Fibroblast of lung (primary cell): ENCODE results near the gene SYTL1. TPM values are rescaled to one million over a fixed set of nuclear protein-coding genes. Genes with fewer than 3 reads are reported as not detected.

Experiments
- DNase-seq, 2 donors: peaks; one replicate each; pipeline versions ENCODE4 v3.0.0 to v3.0.0-alpha.2; 2010; ENCODE audit warnings: low read depth in 2 of 2
- H2AFZ ChIP-seq: 2 replicates; pipeline ENCODE4 v1.5.1; 2012; ENCODE audit warnings: low read length, control low read depth, inconsistent platforms
- H3K27ac ChIP-seq: 2 replicates; pipeline ENCODE4 v1.5.1; 2011; ENCODE audit warnings: low read length, control low read depth; ENCODE audit not compliant: insufficient read depth
- H3K27me3 ChIP-seq: 2 replicates; pipeline ENCODE4 v1.5.1; 2011; ENCODE audit warnings: mild to moderate bottlenecking, low read length; ENCODE audit not compliant: control insufficient read depth, insufficient read depth
- H3K36me3 ChIP-seq: 2 replicates; pipeline ENCODE4 v1.5.1; 2011; ENCODE audit warnings: low read length; ENCODE audit not compliant: control insufficient read depth, insufficient read depth
- H3K4me1 ChIP-seq: 2 replicates; pipeline ENCODE4 v1.5.1; 2011; ENCODE audit warnings: low read length; ENCODE audit not compliant: control insufficient read depth, insufficient read depth; ENCODE audit errors: extremely low read depth
- H3K4me2 ChIP-seq: 2 replicates; pipeline ENCODE4 v1.5.1; 2011; ENCODE audit warnings: low read length, control low read depth; ENCODE audit not compliant: insufficient read depth; ENCODE audit errors: extremely low read depth
- H3K4me3 ChIP-seq, 4 experiments: fragments of 200-600 bp in 1 of 4; sonication (generic) in 1 of 4; replicated peaks in 1 of 4; 2 replicates each; pipeline ENCODE4 v1.5.1; 2011 to 2016; ENCODE audit warnings: low read length in 4 of 4, low read depth in 3 of 4, mild to moderate bottlenecking in 3 of 4, control low read depth in 2 of 4, inconsistent platforms in 1 of 4, mixed read lengths in 1 of 4; ENCODE audit not compliant: insufficient read depth in 1 of 4; ENCODE audit errors: control extremely low read depth in 1 of 4
- H3K79me2 ChIP-seq: 2 replicates; pipeline ENCODE4 v1.5.1; 2012; ENCODE audit warnings: mild to moderate bottlenecking, low read length, inconsistent platforms; ENCODE audit not compliant: control insufficient read depth, insufficient read depth
- H3K9ac ChIP-seq: 2 replicates; pipeline ENCODE4 v1.5.1; 2011; ENCODE audit warnings: mild to moderate bottlenecking, low read length, control low read depth; ENCODE audit not compliant: insufficient read depth
- H3K9me3 ChIP-seq: 2 replicates; pipeline ENCODE4 v1.5.1; 2012; ENCODE audit warnings: low read depth, low read length; ENCODE audit not compliant: control insufficient read depth, insufficient read depth
- H4K20me1 ChIP-seq: 2 replicates; pipeline ENCODE4 v1.5.1; 2011; ENCODE audit warnings: low read length; ENCODE audit not compliant: control insufficient read depth, insufficient read depth; ENCODE audit errors: extremely low read depth
- CTCF ChIP-seq, 2 donors: IDR thresholded peaks in 1 of 2; conservative IDR thresholded peaks in 1 of 2; 1 replicate in 1 of 2; 2 replicates in 1 of 2; pipeline ENCODE4 v1.5.1; 2011 to 2012; ENCODE audit warnings: low read length in 2 of 2, control low read depth in 1 of 2, inconsistent platforms in 1 of 2, low read depth in 1 of 2, mild to moderate bottlenecking in 1 of 2
- EZH2 ChIP-seq: IDR thresholded peaks from 2 replicates; pipeline ENCODE4 v1.5.1; 2012; ENCODE audit warnings: low read length, control low read depth, mild to moderate bottlenecking; ENCODE audit errors: missing control alignments
- polyA plus RNA-seq, 2 donors: library from polyadenylated mRNA; depleted of rRNA in 1 of 2; stranded (reverse) in 1 of 2; unstranded in 1 of 2; fragments of >200 nt; gene quantifications; 2 replicates each; pipeline ENCODE4 v1.2.1, GENCODE V29; 2011 to 2012; ENCODE audit warnings: missing spikeins in 1 of 2
- total RNA-seq: library from RNA; depleted of rRNA; stranded (reverse); fragments of >200 nt; gene quantifications from 2 replicates; pipeline ENCODE4 v1.2.1, GENCODE V29; 2014

Gene SYTL1
- total and polyA plus RNA-seq, 2 donors (not counting 1 experiment from before 2014, with no cell fraction given): 0.02 to 0.17 TPM

GRCh38 chr1:27314169-27314568 lies 27.7 kb upstream of the SYTL1 start:
- Histone ChIP-seq H3K9ac (no peak overlapping the region), H3K4me2 (no peak overlapping the region), H3K4me1 (peaks cover 8% of the 10 kb centered on the region), H3K9me3 (no peaks in the 10 kb centered on the region), H4K20me1 (no peaks in the 10 kb centered on the region), H3K4me3 (no peak overlapping the region), H3K27me3 (no peaks in the 10 kb centered on the region), H2AFZ (no peak overlapping the region), H3K36me3 (no peaks in the 10 kb centered on the region), H3K27ac (no peak overlapping the region), H3K79me2 (no peaks in the 10 kb centered on the region)
- TF ChIP-seq EZH2 (no peak), CTCF (conservative IDR thresholded peaks at IDR 0.05 in 1 of 2, IDR thresholded peaks at IDR 0.05 in 1 of 2; ENCODE audit: low read depth in 1 of 2, low read length in 2 of 2) (no peak)
- no peak for DNase-seq

- no peak for DNase-seq
- no peaks in the 10 kb centered on the region for H3K79me2 ChIP-seq
- no peaks in the 10 kb centered on the region for H3K36me3 ChIP-seq
- H3K27ac ChIP-seq: no peak overlapping the region
- peaks cover 8% of the 10 kb centered on the region for H3K4me1 ChIP-seq
- H3K4me3 ChIP-seq: no peak overlapping the region
- H2AFZ ChIP-seq: no peak overlapping the region
- no peaks in the 10 kb centered on the region for H4K20me1 ChIP-seq
- no peak overlapping the region for H3K4me2 ChIP-seq
- H3K27me3 ChIP-seq: no peaks in the 10 kb centered on the region
- no peak for TF ChIP-seq EZH2
- no peak for TF ChIP-seq CTCF (conservative IDR thresholded peaks at IDR 0.05 in 1 of 2, IDR thresholded peaks at IDR 0.05 in 1 of 2; ENCODE audit: low read depth in 1 of 2, low read length in 2 of 2)
- no peaks in the 10 kb centered on the region for H3K9me3 ChIP-seq
- no peak overlapping the region for H3K9ac ChIP-seq
These were observed 27.1 kb upstream of the SYTL1 start for GRCh38 chr1:27314737-27315136.

GRCh38 chr1:27316860-27317259 lies 25.0 kb upstream of the SYTL1 start:
- TF ChIP-seq EZH2 (no peak), CTCF (conservative IDR thresholded peaks at IDR 0.05 in 1 of 2, IDR thresholded peaks at IDR 0.05 in 1 of 2; ENCODE audit: low read depth in 1 of 2, low read length in 2 of 2) (no peak)
- no peaks in the 10 kb centered on the region for H3K79me2 ChIP-seq

More at GRCh38 chr1:27316860-27317259, 25.0 kb upstream of the SYTL1 start:
- no peak overlapping the region for H3K4me3 ChIP-seq
- H3K9ac ChIP-seq: no peak overlapping the region
- DNase-seq: no peak
- no peak overlapping the region for H3K4me2 ChIP-seq
- H3K27me3 ChIP-seq: no peaks in the 10 kb centered on the region
- H3K27ac ChIP-seq: no peak overlapping the region
- H3K36me3 ChIP-seq: no peaks in the 10 kb centered on the region
- no peak overlapping the region for H2AFZ ChIP-seq
- no peaks in the 10 kb centered on the region for H3K9me3 ChIP-seq
- no peaks in the 10 kb centered on the region for H4K20me1 ChIP-seq
- peaks cover 8% of the 10 kb centered on the region for H3K4me1 ChIP-seq
